Left ventricle myocardium inferior (tissue), 1 donor: Measurements from ENCODE around the gene PTPRN. TPM values are rescaled to one million over a fixed set of nuclear protein-coding genes. Genes with fewer than 3 reads are reported as not detected.

Experiments used
- DNase-seq: peaks from one replicate; pipeline ENCODE4 v3.0.0-alpha.2; 2020
- H3K27ac ChIP-seq: fragments of 200-600 bp; replicated peaks from 2 replicates; pipeline ENCODE4 v1.8.0; 2021
- H3K27me3 ChIP-seq: fragments of 200-600 bp; 2 replicates; pipeline ENCODE4 v1.8.0; 2021; ENCODE audit warnings: low read depth
- H3K36me3 ChIP-seq: fragments of 200-600 bp; 2 replicates; pipeline ENCODE4 v1.8.0; 2021
- H3K4me1 ChIP-seq: fragments of 200-600 bp; 2 replicates; pipeline ENCODE4 v1.8.0; 2021
- H3K4me3 ChIP-seq: fragments of 200-600 bp; 2 replicates; pipeline ENCODE4 v1.8.0; 2021; ENCODE audit warnings: mild to moderate bottlenecking, moderate library complexity
- H3K9me3 ChIP-seq: fragments of 200-600 bp; replicated peaks from 2 replicates; pipeline ENCODE4 v1.8.0; 2021
- intact Hi-C: fragments of 100-400 bp; cut with micrococcal nuclease; formaldehyde crosslinking; loops from one replicate; pipeline ENCODE4 v1.11.0; 2022
- total RNA-seq: library from RNA; stranded (reverse); fragmentation: NEBNext Ultra II Directional; extraction: Animal tissue kit (Norgen Biotek cat#: 25700); gene quantifications from one replicate; pipeline ENCODE4 v1.2.1, GENCODE V29; 2021
- TF ChIP-seq, protein P1 (sequence below): fragments of 200-600 bp; IDR thresholded peaks from 2 replicates; pipeline ENCODE4 v1.8.0; 2021; ENCODE audit warnings: antibody characterized with exemption, mild to moderate bottlenecking, borderline replicate concordance
- donor health status: DM: no; HTN: yes; CAD: no; lungs with severe emphysema.

Gene PTPRN
- total RNA-seq, 1 donor from 2014 or later: 0.11 TPM

GRCh38 chr2:219306047-219306446, 3.2 kb downstream of the PTPRN start:
- no peak for DNase-seq
- H3K27ac ChIP-seq: no peak overlapping the region
- intact Hi-C loops: no loop called here
- H3K4me1 ChIP-seq: no peaks in the 10 kb centered on the region
- H3K9me3 ChIP-seq: no peaks in the 10 kb centered on the region
- peaks cover 98% of the 10 kb centered on the region for H3K27me3 ChIP-seq
- no peak overlapping the region for H3K4me3 ChIP-seq
- H3K36me3 ChIP-seq: no peaks in the 10 kb centered on the region
- TF ChIP-seq, protein P1, sequence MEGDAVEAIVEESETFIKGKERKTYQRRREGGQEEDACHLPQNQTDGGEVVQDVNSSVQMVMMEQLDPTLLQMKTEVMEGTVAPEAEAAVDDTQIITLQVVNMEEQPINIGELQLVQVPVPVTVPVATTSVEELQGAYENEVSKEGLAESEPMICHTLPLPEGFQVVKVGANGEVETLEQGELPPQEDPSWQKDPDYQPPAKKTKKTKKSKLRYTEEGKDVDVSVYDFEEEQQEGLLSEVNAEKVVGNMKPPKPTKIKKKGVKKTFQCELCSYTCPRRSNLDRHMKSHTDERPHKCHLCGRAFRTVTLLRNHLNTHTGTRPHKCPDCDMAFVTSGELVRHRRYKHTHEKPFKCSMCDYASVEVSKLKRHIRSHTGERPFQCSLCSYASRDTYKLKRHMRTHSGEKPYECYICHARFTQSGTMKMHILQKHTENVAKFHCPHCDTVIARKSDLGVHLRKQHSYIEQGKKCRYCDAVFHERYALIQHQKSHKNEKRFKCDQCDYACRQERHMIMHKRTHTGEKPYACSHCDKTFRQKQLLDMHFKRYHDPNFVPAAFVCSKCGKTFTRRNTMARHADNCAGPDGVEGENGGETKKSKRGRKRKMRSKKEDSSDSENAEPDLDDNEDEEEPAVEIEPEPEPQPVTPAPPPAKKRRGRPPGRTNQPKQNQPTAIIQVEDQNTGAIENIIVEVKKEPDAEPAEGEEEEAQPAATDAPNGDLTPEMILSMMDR: no peak

DNA sequence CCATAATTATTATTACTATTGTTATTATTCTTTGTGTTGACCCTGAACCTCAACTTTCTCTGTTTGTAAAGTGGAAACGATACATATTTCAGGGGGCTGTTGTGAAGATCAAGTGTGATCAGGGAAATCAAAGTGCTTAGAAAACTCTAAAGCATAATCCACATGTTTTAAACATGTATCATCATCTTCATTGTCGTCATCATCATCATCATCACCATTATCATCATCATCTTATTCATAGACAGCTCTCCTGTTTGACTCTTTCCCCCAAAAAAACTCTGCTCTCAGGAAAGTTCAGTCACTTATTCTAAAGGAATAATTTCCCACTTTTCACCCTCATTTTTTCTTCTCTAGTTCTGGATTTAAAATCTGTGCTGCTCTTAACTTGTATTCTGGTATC, 5.0 kb downstream of the PTPRN start:
- Histone ChIP-seq H3K27ac (no peak overlapping the region), H3K4me1 (no peaks in the 10 kb centered on the region), H3K27me3 (peaks cover 98% of the 10 kb centered on the region), H3K9me3 (no peaks in the 10 kb centered on the region), H3K4me3 (no peak overlapping the region), H3K36me3 (no peaks in the 10 kb centered on the region)
- intact Hi-C loops: no loop called here
- DNase-seq: no peak
- TF ChIP-seq, protein P1: no peak

DNA sequence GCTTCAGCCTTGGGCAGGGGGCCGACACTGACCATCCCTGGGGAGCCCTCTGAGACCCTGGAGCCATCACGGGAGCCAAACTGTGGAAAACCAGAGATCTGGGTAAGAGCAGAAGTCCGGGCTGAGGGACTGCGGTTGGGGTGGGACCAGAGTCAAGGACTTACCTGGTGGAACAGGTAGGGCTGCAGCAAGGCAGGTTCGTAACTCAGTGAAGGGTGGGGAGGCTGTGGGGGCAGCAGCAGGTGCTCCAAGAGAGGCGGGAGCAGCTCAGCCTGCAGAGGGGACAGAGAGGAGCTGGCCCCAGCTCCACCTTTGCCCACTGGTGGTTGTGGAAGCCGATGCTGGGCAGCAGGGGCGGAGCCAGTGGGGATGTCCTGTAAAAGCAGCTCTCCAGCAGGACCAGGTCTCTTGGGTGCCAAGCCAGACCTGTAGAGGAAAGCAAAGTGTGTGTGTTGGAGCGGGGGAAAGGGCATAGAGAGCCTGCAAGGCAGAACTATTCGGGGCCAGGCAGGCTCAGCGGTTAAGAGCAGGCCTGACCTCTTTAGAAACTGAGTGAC, 6.7 kb downstream of the PTPRN start:
- H3K27me3 ChIP-seq: peaks cover 89% of the 10 kb centered on the region
- DNase-seq: no peak
- intact Hi-C loops: no loop called here

DNA sequence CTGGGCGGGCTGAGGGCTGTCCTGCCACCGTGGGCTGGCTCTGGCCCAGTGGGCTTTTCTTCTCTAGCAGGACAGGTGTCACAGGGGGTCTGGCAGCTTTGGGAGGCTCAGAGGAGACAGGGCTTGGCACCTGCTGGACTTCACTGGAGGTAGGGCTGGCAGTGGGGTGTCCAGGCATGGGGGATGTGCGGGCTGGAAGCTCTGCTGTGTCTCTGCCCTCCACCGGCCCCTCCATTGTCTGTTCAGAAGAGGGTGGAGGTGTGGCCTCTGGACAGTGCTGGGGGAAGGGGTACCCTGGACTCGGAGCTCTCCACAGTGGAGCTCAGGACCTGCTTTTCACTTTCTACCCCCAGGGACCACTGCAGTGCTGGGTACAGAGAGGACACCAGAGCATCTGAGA, 9.2 kb downstream of the PTPRN start:
- intact Hi-C loops: no loop called here
- no peak for DNase-seq

More for the DNA sequence above, 6.7 kb downstream of the PTPRN start:
- H3K4me1 ChIP-seq: peaks cover 5% of the 10 kb centered on the region
- H3K36me3 ChIP-seq: no peaks in the 10 kb centered on the region
- H3K27ac ChIP-seq: no peak overlapping the region
- no peak overlapping the region for H3K4me3 ChIP-seq
- TF ChIP-seq, protein P1: no peak
- H3K9me3 ChIP-seq: no peaks in the 10 kb centered on the region

GRCh38 chr2:219299372-219299760, 9.8 kb downstream of the PTPRN start:
- Histone ChIP-seq H3K4me3 (no peak overlapping the region), H3K27ac (no peak overlapping the region), H3K4me1 (peaks cover 16% of the 10 kb centered on the region), H3K27me3 (peaks cover 59% of the 10 kb centered on the region), H3K36me3 (no peaks in the 10 kb centered on the region), H3K9me3 (no peaks in the 10 kb centered on the region)
- intact Hi-C loops: loop anchor here (5.0 kb wide), 1 partner anchor 127 kb away; the partner anchor contains the start of gene SLC23A3
- no peak for DNase-seq
- TF ChIP-seq, protein P1: no peak

More for the DNA sequence above, 9.2 kb downstream of the PTPRN start:
- TF ChIP-seq, protein P1: no peak
- H3K27me3 ChIP-seq: peaks cover 64% of the 10 kb centered on the region
- no peak overlapping the region for H3K4me3 ChIP-seq
- H3K36me3 ChIP-seq: no peaks in the 10 kb centered on the region
- H3K9me3 ChIP-seq: no peaks in the 10 kb centered on the region
- peaks cover 9% of the 10 kb centered on the region for H3K4me1 ChIP-seq
- no peak overlapping the region for H3K27ac ChIP-seq
